GM12878 (cell line): ENCODE data around the gene SLC6A20. TPM values are rescaled to one million over a fixed set of nuclear protein-coding genes. Genes with fewer than 3 reads are reported as not detected.

ENCODE experiments used
- ATAC-seq: fragments of 200-7000 bp; cut with Tn5 transposase; 3 replicates; pipeline ENCODE4 v1.9.1; 2020; ENCODE audit warnings: mild to moderate bottlenecking, moderate library complexity
- BruUV-seq: library from RNA; stranded (reverse); fragments of 400-500 nt; replicated peaks from 2 replicates; lab custom pipeline; 2021; lab: Mats Ljungman, UMichigan
- CTCF ChIA-PET: fragments of 300-600 bp; sonication (Branson Sonifier 250); formaldehyde crosslinking; extraction: SDS; loops from one replicate; lab custom pipeline; 2021; ENCODE audit warnings: inconsistent platforms; lab: Yijun Ruan, JAX
- POLR2A ChIA-PET: fragments of 350-600 bp; formaldehyde crosslinking; extraction: SDS; loops from one replicate; lab custom pipeline; 2021; ENCODE audit warnings: inconsistent platforms; lab: Charles Lee
- RAD21 ChIA-PET: fragments of 300-600 bp; sonication (Branson Sonifier 250); formaldehyde crosslinking; loops from one replicate; lab custom pipeline; 2023; ENCODE audit warnings: antibody characterized with exemption; ENCODE audit not compliant: unreplicated experiment; lab: Charles Lee
- SMC1A ChIA-PET: fragments of 300-600 bp; sonication (Branson Sonifier 250); formaldehyde crosslinking; loops from one replicate; lab custom pipeline; 2023; ENCODE audit not compliant: unreplicated experiment, uncharacterized antibody; lab: Charles Lee
- DNase-seq: peaks from one replicate; pipeline ENCODE4 v3.0.0-alpha.2; 2011; ENCODE audit warnings: low read depth, low spot score
- FAIRE-seq: peaks from 3 replicates; lab custom pipeline; 2011; peaks lifted over from hg19 to GRCh38; lab: Jason Lieb, UNC
- H2AFZ ChIP-seq: 2 replicates; pipeline ENCODE4 v1.6.0; 2011; ENCODE audit warnings: low read depth, low read length, control low read depth; ENCODE audit not compliant: control insufficient read depth
- H3K27ac ChIP-seq: 2 replicates; pipeline ENCODE4 v1.5.1; 2011; ENCODE audit warnings: control low read depth; ENCODE audit not compliant: control insufficient read depth, insufficient read depth
- H3K27me3 ChIP-seq, 2 experiments: replicated peaks in 1 of 2; 2 replicates each; pipeline versions ENCODE4 v1.6.0 to v1.6.1; 2011; ENCODE audit warnings: low read length in 1 of 2; ENCODE audit not compliant: control insufficient read depth in 2 of 2, insufficient read depth in 2 of 2
- H3K36me3 ChIP-seq, 2 experiments: 2 replicates each; pipeline ENCODE4 v1.5.1; 2011; ENCODE audit warnings: low read length in 1 of 2; ENCODE audit not compliant: control insufficient read depth in 2 of 2, insufficient read depth in 2 of 2
- H3K4me1 ChIP-seq: 2 replicates; pipeline ENCODE4 v1.6.1; 2011; ENCODE audit warnings: mild to moderate bottlenecking, low read length, moderate library complexity, mixed read lengths; ENCODE audit not compliant: control insufficient read depth, insufficient read depth
- H3K4me2 ChIP-seq: 2 replicates; pipeline ENCODE4 v1.6.0; 2011; ENCODE audit warnings: control low read depth; ENCODE audit not compliant: control insufficient read depth, insufficient read depth
- H3K4me3 ChIP-seq: fragments of 200-600 bp; sonication (generic); 2 replicates; pipeline ENCODE4 v1.5.1; 2016
- H3K79me2 ChIP-seq: 2 replicates; pipeline ENCODE4 v1.6.0; 2011; ENCODE audit warnings: low read length; ENCODE audit not compliant: control insufficient read depth, insufficient read depth
- H3K9ac ChIP-seq: 2 replicates; pipeline ENCODE4 v1.8.0; 2011; ENCODE audit warnings: low read length, control low read depth, mixed read lengths; ENCODE audit not compliant: control insufficient read depth, insufficient read depth
- H3K9me3 ChIP-seq: replicated peaks from 3 replicates; pipeline ENCODE4 v1.5.1; 2011; ENCODE audit warnings: mild to moderate bottlenecking, low read length; ENCODE audit not compliant: control insufficient read depth, insufficient read depth
- H4K20me1 ChIP-seq: 2 replicates; pipeline ENCODE4 v1.6.0; 2011; ENCODE audit not compliant: control insufficient read depth, insufficient read depth
- ATF2 ChIP-seq: IDR thresholded peaks from 2 replicates; pipeline ENCODE4 v1.6.1; 2012; ENCODE audit warnings: low read length, inconsistent platforms
- BCL11A ChIP-seq: IDR thresholded peaks from 2 replicates; pipeline ENCODE4 v1.6.1; 2011; ENCODE audit warnings: low read depth, low read length
- GATAD2B ChIP-seq: fragments of 450-650 bp; conservative IDR thresholded peaks from 2 replicates; pipeline ENCODE4 v1.6.1; 2017; ENCODE audit warnings: low read depth, mild to moderate bottlenecking, moderate library complexity
- HSF1 ChIP-seq: fragments of 150-350 bp; IDR thresholded peaks from 2 replicates; pipeline ENCODE4 v1.6.1; 2014; ENCODE audit warnings: mild to moderate bottlenecking, low read depth, low read length
- MXI1 ChIP-seq: fragments of 150-350 bp; IDR thresholded peaks from 2 replicates; pipeline ENCODE4 v1.6.1; 2011; ENCODE audit warnings: low read depth, mild to moderate bottlenecking, inconsistent platforms, low read length, improper control_type of control experiment
- NR2C2 ChIP-seq: IDR thresholded peaks from 2 replicates; pipeline ENCODE4 v1.6.1; 2011; ENCODE audit warnings: borderline replicate concordance, low read depth; ENCODE audit not compliant: control insufficient read depth, insufficient read length
- SMC3 ChIP-seq: IDR thresholded peaks from 2 replicates; pipeline ENCODE4 v1.6.1; 2011; ENCODE audit warnings: low read length, improper control_type of control experiment, borderline replicate concordance
- ZZZ3 ChIP-seq: IDR thresholded peaks from 2 replicates; pipeline ENCODE4 v1.6.1; 2011; ENCODE audit warnings: low read depth; ENCODE audit not compliant: control insufficient read depth, insufficient read length
- WGBS: methylation state at CpG from one replicate; pipeline ENCODE4 v1.1.6; 2016; ENCODE audit warnings: low lambda C conversion rate; ENCODE audit not compliant: insufficient replicate concordance, insufficient coverage; ENCODE audit errors: missing lambda C conversion rate; 5-methylcytosine and 5-hydroxymethylcytosine counted together
- in situ Hi-C: fragments of 300-500 bp; cut with MboI; formaldehyde crosslinking; loops from 9 replicates; pipeline ENCODE4 v1.14.3; 2018; ENCODE audit warnings: mixed read lengths
- intact Hi-C: fragments of 100-400 bp; cut with micrococcal nuclease; formaldehyde crosslinking; loops from one replicate; pipeline ENCODE4 v1.14.2; 2022; ENCODE audit not compliant: unreplicated experiment
- polyA plus RNA-seq, 11 experiments: library from polyadenylated mRNA; depleted of rRNA in 4 of 11; unstranded in 6 of 11; stranded (reverse) in 5 of 11; fragments of >200 nt; fragmentation: Nextera tagmentation in 4 of 11; fragmentation: Illumina TruSeq in 1 of 11; extraction: Ambion mirVana in 4 of 11; extraction: Trizol in 1 of 11; gene quantifications; 1 replicate in 1 of 11; 2 replicates in 10 of 11; pipeline versions ENCODE4 v1.2.1 to v1.2.3, GENCODE V29; 2011 to 2016; ENCODE audit warnings: inconsistent platforms in 2 of 11, missing spikeins in 2 of 11, low read depth in 1 of 11
- total RNA-seq, 4 experiments: library from RNA; depleted of rRNA in 3 of 4; stranded (reverse); fragments of >200 nt in 3 of 4; fragmentation: Illumina TruSeq in 1 of 4; extraction: Trizol in 1 of 4; gene quantifications; 2 replicates each; pipeline versions ENCODE4 v1.2.1 to v1.2.3, GENCODE V29; 2013 to 2021

The SLC6A20 gene
- total and polyA plus RNA-seq, 10 of the 15 experiments (the other 5 are each of a cell fraction or from before 2014, with no cell fraction given): 0.31 to 4.1 (median 1.1) TPM

- ChIA-PET POLR2A (no interaction called here), CTCF (no interaction called here), RAD21 (no interaction called here), SMC1A (no interaction called here)
- no peak overlapping the region for H3K27ac ChIP-seq
- no peaks in the 10 kb centered on the region for H4K20me1 ChIP-seq
- H3K4me2 ChIP-seq: no peak overlapping the region
- in situ Hi-C loops (no loop called here), intact Hi-C loops (no loop called here)
- H3K9me3 ChIP-seq: no peaks in the 10 kb centered on the region; the same call in 1 of the 3 replicates
- no peaks in the 10 kb centered on the region for H3K4me1 ChIP-seq
- no peaks in the 10 kb centered on the region for H3K79me2 ChIP-seq
- ATAC-seq (no peak), DNase-seq (no peak), FAIRE-seq (no peak)
- TF ChIP-seq MXI1: no peak
- TF ChIP-seq GATAD2B: no peak
- no peak for TF ChIP-seq ATF2
- no peak for TF ChIP-seq BCL11A
- TF ChIP-seq SMC3: no peak
- no peak for TF ChIP-seq ZZZ3
- TF ChIP-seq HSF1: no peak
- no peak for TF ChIP-seq NR2C2
- H3K27me3 ChIP-seq: no peaks in the 10 kb centered on the region
- BruUV-seq: no TSS peak
- no peak overlapping the region for H2AFZ ChIP-seq
- H3K36me3 ChIP-seq: peaks cover 1 to 3% of the 10 kb centered on the region in 2 experiments; a peak in 2 of 4 replicates
- H3K9ac ChIP-seq: no peak overlapping the region
- H3K4me3 ChIP-seq: no peak overlapping the region
- 0% methylated on average over 1 of the region's 1 CpG for WGBS
These were observed 24.8 kb upstream of the SLC6A20 start for GRCh38 chr3:45821127-45821526.
